HTR-8/SVneo (cell line): ENCODE results near the gene VAV2.

Source experiments
- DNase-seq: peaks from one replicate; pipeline ENCODE4 v3.0.0; 2011; ENCODE audit warnings: low spot score, mixed read lengths; ENCODE audit not compliant: insufficient read length
- FAIRE-seq: peaks from 2 replicates; lab custom pipeline; 2011; peaks lifted over from hg19 to GRCh38; lab: Jason Lieb, UNC

The VAV2 gene

GRCh38 chr9:133981958-133982681, 10.0 kb downstream of the VAV2 start:
- DNase-seq, result no peak
- FAIRE-seq, result no peak

DNA sequence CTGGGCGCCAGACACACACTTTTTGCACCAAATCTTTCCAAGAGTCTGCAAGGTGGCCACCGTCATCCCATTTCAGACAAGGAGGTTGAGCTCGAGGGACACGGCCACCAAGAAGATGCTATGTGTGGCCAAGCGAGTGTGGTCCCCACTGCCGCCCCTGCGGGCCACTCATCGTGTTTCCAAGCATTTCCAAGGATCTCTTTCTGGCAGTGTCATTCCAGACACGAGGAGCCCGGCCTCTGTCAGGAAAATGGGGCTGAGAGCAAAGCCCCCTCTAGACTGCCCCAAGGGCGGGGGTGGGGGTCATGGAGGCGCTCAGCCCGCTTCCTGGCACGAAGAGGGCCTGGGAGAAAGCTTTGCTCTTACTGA, 10.6 kb downstream of the VAV2 start:
- no peak for DNase-seq
- FAIRE-seq, result no peak

- no peak for FAIRE-seq
- DNase-seq, result no peak
Measured at GRCh38 chr9:133980864-133981588, 11.1 kb downstream of the VAV2 start.

GRCh38 chr9:133979921-133980863, 11.9 kb downstream of the VAV2 start:
- DNase-seq (no peak), FAIRE-seq (no peak)

DNA sequence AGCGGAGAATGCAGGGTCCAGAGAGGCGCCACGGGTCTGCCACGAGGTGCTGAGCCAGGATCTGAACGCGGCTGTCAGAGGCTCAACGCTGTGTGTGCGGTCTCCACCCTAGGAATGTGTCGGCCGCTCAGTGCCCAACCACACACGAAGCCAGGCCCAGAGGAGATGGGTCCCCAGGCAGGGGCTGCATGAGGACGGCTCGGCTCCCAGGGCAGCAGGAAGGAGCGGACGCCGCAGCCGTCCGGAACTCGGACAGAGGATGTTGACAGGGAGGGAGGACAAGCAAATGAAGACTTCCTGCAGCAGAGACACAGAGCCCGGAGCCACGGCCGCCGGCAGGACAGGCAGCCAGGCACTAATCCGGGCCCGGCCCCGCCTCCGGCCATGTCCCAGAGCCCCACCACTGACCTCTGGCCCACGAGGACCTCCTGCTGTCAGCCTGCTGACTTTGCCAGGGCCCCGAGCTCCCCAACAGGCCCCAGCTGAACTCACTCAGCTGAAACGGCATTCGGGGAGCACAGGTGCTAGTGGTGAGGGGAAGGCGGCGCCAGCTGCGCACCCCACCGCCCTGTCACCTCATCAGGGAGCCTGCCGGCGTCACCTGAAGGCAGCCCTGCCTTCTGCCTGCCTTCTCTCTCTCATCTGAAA, 12.7 kb downstream of the VAV2 start:
- FAIRE-seq, result no peak
- DNase-seq, result no peak

GRCh38 chr9:133978899-133979272, 13.2 kb downstream of the VAV2 start:
- no peak for DNase-seq
- FAIRE-seq, result no peak

DNA sequence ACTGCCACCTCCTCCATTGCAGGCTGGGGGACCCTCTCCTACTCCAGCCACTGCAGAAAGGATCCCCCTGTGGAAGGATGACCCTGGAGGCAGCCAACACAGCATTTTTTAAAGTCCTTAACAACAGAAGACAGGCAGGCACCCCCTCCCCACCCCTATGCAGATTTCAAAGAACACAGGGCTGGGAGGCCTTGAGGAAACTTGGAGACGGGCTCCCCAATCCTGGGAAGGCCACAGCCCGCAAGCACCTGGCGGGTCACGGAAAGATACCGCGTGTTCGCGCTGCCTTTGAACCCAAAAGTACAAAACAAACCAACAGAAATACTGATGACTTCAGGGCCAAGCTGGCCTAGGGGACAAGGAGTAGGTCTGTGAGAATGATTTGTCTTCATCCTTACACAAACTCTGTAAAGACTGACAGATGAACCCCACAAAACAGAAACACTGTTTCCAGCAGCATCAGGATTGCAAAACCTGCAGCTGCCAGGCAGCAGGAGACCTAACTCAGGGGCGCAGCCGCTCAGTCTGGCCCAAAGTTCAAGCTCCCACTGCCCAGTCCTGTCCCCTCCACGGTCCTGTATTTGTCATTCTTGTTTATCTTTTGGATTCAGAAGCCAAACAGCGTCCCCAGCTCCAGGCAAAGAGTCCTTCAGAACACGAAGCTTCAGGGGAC, 13.8 kb downstream of the VAV2 start:
- no peak for FAIRE-seq

GRCh38 chr9:133977421-133978201, 14.5 kb downstream of the VAV2 start:
- FAIRE-seq (no peak), DNase-seq (no peak)

More for the DNA sequence above, 13.8 kb downstream of the VAV2 start:
- no peak for DNase-seq

GRCh38 chr9:133976887-133977286, 15.2 kb downstream of the VAV2 start:
- FAIRE-seq (no peak), DNase-seq (no peak)

GRCh38 chr9:133976191-133976861, 15.8 kb downstream of the VAV2 start:
- FAIRE-seq (no peak), DNase-seq (no peak)

DNA sequence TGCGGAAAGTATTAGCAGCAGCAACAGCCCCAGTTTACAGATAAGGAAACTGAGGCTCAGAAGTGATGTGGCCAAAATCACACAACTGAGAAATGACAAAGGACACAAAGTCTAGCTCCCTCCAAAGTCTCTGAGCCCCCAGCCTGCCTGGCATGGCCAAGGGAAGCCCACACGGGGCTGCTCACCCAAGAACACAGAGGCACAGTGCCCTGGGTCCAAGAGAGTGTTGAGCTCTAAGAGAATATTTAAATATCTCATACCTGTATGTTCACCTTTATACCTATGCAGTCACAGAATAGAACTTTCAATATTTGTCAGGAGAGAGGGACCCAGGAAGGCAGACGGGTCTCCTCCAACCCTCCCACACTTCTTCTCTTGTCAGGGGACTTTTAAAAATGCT, 16.6 kb downstream of the VAV2 start:
- FAIRE-seq (no peak), DNase-seq (no peak)

DNA sequence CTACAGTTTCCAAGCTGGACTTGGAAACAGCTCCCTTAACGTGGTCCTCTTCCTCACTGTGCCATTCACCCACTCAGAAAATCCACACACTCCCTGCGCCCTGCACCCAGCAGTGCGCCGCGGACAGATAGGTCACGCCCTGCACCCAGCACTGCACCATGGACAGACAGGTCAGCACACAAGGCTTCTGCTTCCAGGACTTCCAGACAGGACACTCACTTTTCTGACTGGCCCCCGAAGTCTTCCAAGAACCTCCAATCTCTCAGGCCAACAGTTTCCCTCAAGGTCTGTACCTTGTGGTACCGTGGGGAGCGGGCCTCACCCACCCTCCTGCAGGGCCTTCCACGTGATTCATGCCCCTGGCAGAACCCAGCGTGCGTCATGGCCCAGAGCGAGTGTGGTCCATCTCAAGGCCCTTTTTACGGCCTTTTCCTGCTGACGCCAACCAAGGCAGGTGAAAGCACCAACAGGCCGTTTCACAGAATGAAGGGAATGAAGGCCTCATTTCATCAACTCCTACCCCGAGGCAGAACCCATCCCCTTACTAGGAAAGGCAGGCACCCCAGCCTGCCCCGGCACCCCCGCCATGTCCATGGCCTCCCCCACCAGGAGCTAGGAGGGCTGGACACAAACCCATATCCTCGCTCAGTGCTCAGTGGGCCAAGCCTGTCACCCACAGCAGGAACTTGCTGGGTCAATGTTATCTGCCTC, 17.3 kb downstream of the VAV2 start:
- no peak for DNase-seq
- no peak for FAIRE-seq

DNA sequence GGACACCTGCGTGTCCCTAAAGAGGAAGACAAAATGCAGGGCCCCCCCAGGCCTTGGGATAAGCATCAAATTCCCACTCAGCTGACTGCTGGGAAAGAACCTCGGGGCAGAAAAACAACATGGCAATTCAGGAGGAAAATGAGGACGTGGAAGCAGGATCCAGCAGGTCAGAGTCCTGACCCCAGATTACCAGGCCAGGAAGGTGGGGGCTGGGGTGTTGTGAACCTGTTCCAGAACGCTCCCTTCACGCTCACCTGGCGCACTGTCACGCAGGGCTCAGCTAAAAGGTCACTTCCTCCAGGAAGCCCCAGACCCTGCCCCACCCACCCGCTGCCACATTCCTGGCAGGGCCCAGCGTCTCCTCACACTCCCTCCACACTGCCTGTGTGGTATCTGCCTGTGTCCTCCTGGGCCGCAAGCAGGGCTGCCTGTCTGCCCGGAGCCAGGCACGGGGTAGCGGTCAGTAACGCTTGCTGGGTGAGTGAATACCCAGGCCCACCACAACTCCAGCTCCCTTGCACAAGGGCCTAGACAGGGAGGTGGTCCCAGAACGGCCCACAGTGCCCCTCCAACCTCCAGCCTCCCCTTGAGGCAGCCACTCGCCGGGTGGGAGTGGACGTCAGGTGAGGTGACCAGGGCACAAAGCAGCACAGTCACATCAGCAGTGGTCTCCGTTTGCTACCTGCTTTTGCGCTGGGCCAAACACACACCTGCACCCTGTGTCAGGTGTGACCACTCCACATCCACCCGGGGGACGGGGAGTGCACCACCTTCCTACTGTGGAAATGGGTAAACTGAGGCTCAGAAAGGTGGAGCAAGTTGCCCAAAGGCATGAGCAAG, 18.1 kb downstream of the VAV2 start:
- no peak for DNase-seq
- no peak for FAIRE-seq

DNA sequence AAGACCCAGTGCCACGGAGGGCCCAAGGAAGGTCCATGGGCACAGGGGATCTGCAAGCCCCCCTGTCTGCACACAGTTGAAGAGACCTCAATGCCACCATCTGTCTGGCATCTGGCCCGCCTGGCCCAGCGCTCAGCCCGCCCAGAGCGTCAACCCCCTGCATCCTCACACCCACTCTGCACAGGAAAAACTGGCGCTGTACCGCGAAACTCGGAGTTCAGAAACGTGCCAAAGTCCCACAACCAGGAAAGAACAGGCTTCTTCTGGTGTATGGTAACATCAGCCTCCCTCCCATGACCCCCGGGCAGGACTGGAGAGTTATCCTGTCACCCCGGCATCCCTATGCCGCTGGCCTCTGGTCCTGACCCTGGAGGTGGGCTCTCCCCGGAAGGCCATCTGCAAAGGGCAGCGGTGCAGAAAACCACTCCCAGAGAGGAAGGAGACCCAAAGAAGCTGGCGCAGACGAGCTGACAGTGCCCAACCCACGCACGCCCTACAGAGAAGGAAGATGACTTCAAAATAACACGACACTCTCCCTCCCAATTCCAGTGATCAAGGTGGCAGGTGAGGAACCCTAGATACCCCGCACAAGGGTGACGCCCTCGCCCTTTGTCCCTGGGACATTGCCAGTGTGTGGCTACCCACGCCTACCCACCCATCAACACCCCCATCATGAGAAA, 18.9 kb downstream of the VAV2 start:
- FAIRE-seq (no peak), DNase-seq (no peak)

- DNase-seq, result no peak
- FAIRE-seq, result no peak
Measured at GRCh38 chr9:133971981-133972941, 19.9 kb downstream of the VAV2 start.
